PC-3 (cell line): ENCODE data around the gene MYO5B. TPM values are rescaled to one million over a fixed set of nuclear protein-coding genes. Genes with fewer than 3 reads are reported as not detected.

ENCODE experiments used
- ATAC-seq: fragments of 200-7000 bp; cut with Tn5 transposase; 2 replicates; pipeline ENCODE4 v1.9.1; 2020; ENCODE audit warnings: mild to moderate bottlenecking, moderate library complexity
- BruUV-seq: library from RNA; stranded (reverse); fragments of 400-500 nt; replicated peaks from 2 replicates; lab custom pipeline; 2021; lab: Mats Ljungman, UMichigan
- CTCF ChIA-PET: fragments of 300-600 bp; sonication (Branson Sonifier 250); formaldehyde crosslinking; loops from one replicate; lab custom pipeline; 2022; ENCODE audit warnings: antibody characterized with exemption; lab: Charles Lee
- POLR2A ChIA-PET: fragments of 300-600 bp; sonication (Branson Sonifier 250); formaldehyde crosslinking; loops from one replicate; lab custom pipeline; 2022; ENCODE audit warnings: antibody characterized with exemption; ENCODE audit not compliant: unreplicated experiment; lab: Charles Lee
- DNase-seq: peaks from one replicate; pipeline ENCODE4 v3.0.0-alpha.2; 2015
- H2AFZ ChIP-seq: fragments of 300-600 bp; sonication (generic); 2 replicates; pipeline ENCODE4 v1.6.0; 2016; ENCODE audit warnings: antibody characterized with exemption, low read length
- H3F3A ChIP-seq: fragments of 300-600 bp; sonication (generic); one replicate; pipeline ENCODE4 v1.6.0; 2017; ENCODE audit warnings: antibody characterized with exemption, low read length, control low read depth, mild to moderate bottlenecking; ENCODE audit not compliant: unreplicated experiment
- H3K27ac ChIP-seq: fragments of 300-600 bp; sonication (generic); 2 replicates; pipeline ENCODE4 v1.5.1; 2016; ENCODE audit warnings: mild to moderate bottlenecking, low read length
- H3K27me3 ChIP-seq: fragments of 300-600 bp; sonication (generic); 2 replicates; pipeline ENCODE4 v1.6.1; 2016; ENCODE audit warnings: low read length, mixed read lengths
- H3K36me3 ChIP-seq: fragments of 300-600 bp; sonication (generic); 2 replicates; pipeline ENCODE4 v1.6.1; 2016; ENCODE audit warnings: low read depth, mixed run types, low read length, mixed read lengths
- H3K4me1 ChIP-seq: fragments of 300-600 bp; sonication (generic); 2 replicates; pipeline ENCODE4 v1.5.1; 2016; ENCODE audit warnings: low read length; ENCODE audit not compliant: insufficient read depth
- H3K4me2 ChIP-seq: fragments of 300-600 bp; sonication (generic); 2 replicates; pipeline ENCODE4 v1.6.0; 2016; ENCODE audit warnings: low read length
- H3K4me3 ChIP-seq: fragments of 300-600 bp; sonication (generic); 2 replicates; pipeline ENCODE4 v1.5.1; 2016; ENCODE audit warnings: mild to moderate bottlenecking, low read length, mixed read lengths
- H3K79me2 ChIP-seq: fragments of 300-600 bp; sonication (generic); 2 replicates; pipeline ENCODE4 v1.6.1; 2017; ENCODE audit warnings: low read length, mixed read lengths
- H3K9ac ChIP-seq: fragments of 300-600 bp; sonication (generic); 2 replicates; pipeline ENCODE4 v1.6.0; 2016; ENCODE audit warnings: mild to moderate bottlenecking, low read length
- H3K9me2 ChIP-seq: fragments of 300-600 bp; sonication (generic); replicated peaks from 2 replicates; pipeline ENCODE4 v1.6.1; 2016; ENCODE audit warnings: mixed run types, low read length, mixed read lengths
- H3K9me3 ChIP-seq: fragments of 300-600 bp; sonication (generic); 2 replicates; pipeline ENCODE4 v1.6.1; 2016; ENCODE audit warnings: low read length, mixed read lengths
- H4K20me1 ChIP-seq: fragments of 300-600 bp; sonication (generic); 2 replicates; pipeline ENCODE4 v1.6.1; 2016; ENCODE audit warnings: low read length, mixed read lengths
- EZH2 ChIP-seq: fragments of 300-600 bp; sonication (generic); IDR thresholded peaks from one replicate; pipeline ENCODE4 v1.6.1; 2017; ENCODE audit warnings: antibody characterized with exemption, mild to moderate bottlenecking, low read length; ENCODE audit not compliant: unreplicated experiment
- EZH2phosphoT487 ChIP-seq: fragments of 300-600 bp; sonication (generic); IDR thresholded peaks from 2 replicates; pipeline ENCODE4 v1.6.1; 2018; ENCODE audit warnings: mild to moderate bottlenecking, antibody characterized with exemption, low read length, borderline replicate concordance
- intact Hi-C: fragments of 100-400 bp; cut with micrococcal nuclease; formaldehyde crosslinking; loops from 2 replicates; pipeline ENCODE4 v1.9.0; 2023
- total RNA-seq: library from RNA; depleted of rRNA; stranded (reverse); fragments of >200 nt; gene quantifications from 2 replicates; pipeline ENCODE4 v1.2.3, GENCODE V29; 2014
- TF ChIP-seq, protein P1 (sequence below): fragments of 300-600 bp; sonication (generic); conservative IDR thresholded peaks from 2 replicates; pipeline ENCODE4 v1.5.1; 2017; ENCODE audit warnings: antibody characterized with exemption, low read depth, mild to moderate bottlenecking, low read length

Gene MYO5B
- total RNA-seq, 1 experiment from 2014 or later = 10.7 TPM

DNA sequence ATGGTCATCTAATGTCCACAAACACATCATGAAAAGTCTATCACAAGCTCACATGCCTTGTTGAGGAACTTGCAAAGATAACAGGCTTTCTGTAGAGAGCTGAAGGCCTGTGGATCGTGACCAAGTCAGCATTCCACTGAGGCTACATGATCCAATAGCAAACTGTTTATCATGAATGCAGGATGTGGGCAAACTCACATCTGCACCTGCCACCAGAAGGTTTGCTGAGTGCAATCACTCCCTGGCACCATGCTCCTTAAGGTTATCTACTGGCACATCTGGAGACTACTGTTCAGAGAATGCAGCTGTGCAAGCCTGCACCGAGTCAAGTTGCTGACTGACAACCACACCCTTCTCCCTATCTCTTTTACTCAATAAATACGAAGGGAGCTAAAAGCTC lies 314.3 kb downstream of the MYO5B start:
- no TSS peak for BruUV-seq
- no peak overlapping the region for H3K4me3 ChIP-seq
- no peak overlapping the region for H3K4me2 ChIP-seq
- DNase-seq (no peak), ATAC-seq (no peak)
- intact Hi-C loops = no loop called here
- POLR2A ChIA-PET = interaction anchor here (0.5 to 0.6 kb wide), 2 partner anchors 12 to 171 kb away, joined by 3 read pairs; no protein-coding TSS in a partner anchor
- H4K20me1 ChIP-seq = no peaks in the 10 kb centered on the region
- H3K79me2 ChIP-seq = no peaks in the 10 kb centered on the region
- H3K9me3 ChIP-seq = no peaks in the 10 kb centered on the region
- TF ChIP-seq EZH2 = no peak
- no peak for TF ChIP-seq EZH2phosphoT487
- TF ChIP-seq, protein P1, sequence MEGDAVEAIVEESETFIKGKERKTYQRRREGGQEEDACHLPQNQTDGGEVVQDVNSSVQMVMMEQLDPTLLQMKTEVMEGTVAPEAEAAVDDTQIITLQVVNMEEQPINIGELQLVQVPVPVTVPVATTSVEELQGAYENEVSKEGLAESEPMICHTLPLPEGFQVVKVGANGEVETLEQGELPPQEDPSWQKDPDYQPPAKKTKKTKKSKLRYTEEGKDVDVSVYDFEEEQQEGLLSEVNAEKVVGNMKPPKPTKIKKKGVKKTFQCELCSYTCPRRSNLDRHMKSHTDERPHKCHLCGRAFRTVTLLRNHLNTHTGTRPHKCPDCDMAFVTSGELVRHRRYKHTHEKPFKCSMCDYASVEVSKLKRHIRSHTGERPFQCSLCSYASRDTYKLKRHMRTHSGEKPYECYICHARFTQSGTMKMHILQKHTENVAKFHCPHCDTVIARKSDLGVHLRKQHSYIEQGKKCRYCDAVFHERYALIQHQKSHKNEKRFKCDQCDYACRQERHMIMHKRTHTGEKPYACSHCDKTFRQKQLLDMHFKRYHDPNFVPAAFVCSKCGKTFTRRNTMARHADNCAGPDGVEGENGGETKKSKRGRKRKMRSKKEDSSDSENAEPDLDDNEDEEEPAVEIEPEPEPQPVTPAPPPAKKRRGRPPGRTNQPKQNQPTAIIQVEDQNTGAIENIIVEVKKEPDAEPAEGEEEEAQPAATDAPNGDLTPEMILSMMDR = no peak
- H3K27me3 ChIP-seq = no peaks in the 10 kb centered on the region
- no peaks in the 10 kb centered on the region for H3F3A ChIP-seq
- no peak overlapping the region for H2AFZ ChIP-seq
- H3K4me1 ChIP-seq = no peaks in the 10 kb centered on the region
- H3K9me2 ChIP-seq = no peaks in the 10 kb centered on the region
- H3K36me3 ChIP-seq = no peaks in the 10 kb centered on the region
- H3K27ac ChIP-seq = no peak overlapping the region
- no peak overlapping the region for H3K9ac ChIP-seq
- CTCF ChIA-PET = no interaction called here

GRCh38 chr18:49879271-49879580 lies 315.7 kb downstream of the MYO5B start:
- no peaks in the 10 kb centered on the region for H3K36me3 ChIP-seq
- POLR2A ChIA-PET = no interaction called here
- H3K27me3 ChIP-seq = no peaks in the 10 kb centered on the region
- H3K9ac ChIP-seq = no peak overlapping the region
- H3K9me2 ChIP-seq = no peaks in the 10 kb centered on the region
- CTCF ChIA-PET = no interaction called here
- intact Hi-C loops = no loop called here
- H3K4me2 ChIP-seq = no peak overlapping the region
- H3K79me2 ChIP-seq = no peaks in the 10 kb centered on the region
- H3K27ac ChIP-seq = no peak overlapping the region
- H2AFZ ChIP-seq = no peak overlapping the region
- H3K4me1 ChIP-seq = no peaks in the 10 kb centered on the region
- H3K4me3 ChIP-seq = no peak overlapping the region
- no TSS peak for BruUV-seq
- DNase-seq (no peak), ATAC-seq (no peak)
- TF ChIP-seq, protein P1 = no peak
- TF ChIP-seq EZH2phosphoT487 (no peak), EZH2 (no peak)
- H3K9me3 ChIP-seq = no peaks in the 10 kb centered on the region
- no peaks in the 10 kb centered on the region for H4K20me1 ChIP-seq
- H3F3A ChIP-seq = no peaks in the 10 kb centered on the region

GRCh38 chr18:49878567-49879270 lies 316.2 kb downstream of the MYO5B start:
- H3K27me3 ChIP-seq = no peaks in the 10 kb centered on the region
- no peaks in the 10 kb centered on the region for H3K9me2 ChIP-seq
- no peak overlapping the region for H3K9ac ChIP-seq
- no peaks in the 10 kb centered on the region for H3K36me3 ChIP-seq
- no peak overlapping the region for H3K4me3 ChIP-seq
- TF ChIP-seq, protein P1 = no peak
- TF ChIP-seq EZH2phosphoT487 = no peak
- no peak for TF ChIP-seq EZH2
- ATAC-seq (no peak), DNase-seq (no peak)
- no peaks in the 10 kb centered on the region for H4K20me1 ChIP-seq
- no peaks in the 10 kb centered on the region for H3F3A ChIP-seq
- no peak overlapping the region for H3K27ac ChIP-seq
- no peaks in the 10 kb centered on the region for H3K9me3 ChIP-seq
- BruUV-seq = no TSS peak
- no peak overlapping the region for H2AFZ ChIP-seq
- no peaks in the 10 kb centered on the region for H3K4me1 ChIP-seq
- intact Hi-C loops = no loop called here
- no peaks in the 10 kb centered on the region for H3K79me2 ChIP-seq
- ChIA-PET CTCF (no interaction called here), POLR2A (no interaction called here)
- no peak overlapping the region for H3K4me2 ChIP-seq
